Immature natural killer cell (primary cell): ENCODE measurements around the gene PYCR2. TPM values are rescaled to one million over a fixed set of nuclear protein-coding genes. Genes with fewer than 3 reads are reported as not detected.
"Not testable (repeated sequence)": the region's sequence is repeated elsewhere in the genome, so short reads cannot be mapped to it uniquely, and the experiment has no call there.

ENCODE experiments used
- DNase-seq, 3 donors: peaks; one replicate each; pipeline ENCODE4 v3.0.0; 2022; ENCODE audit warnings: mixed read lengths in 1 of 3
- H3K27ac Mint-ChIP-seq, 6 donors: one replicate each; pipeline ENCODE4 v1.8.0; 2020; ENCODE audit warnings: mixed read lengths in 6 of 6, mild to moderate bottlenecking in 5 of 6, inconsistent platforms in 4 of 6, moderate library complexity in 3 of 6
- H3K27me3 Mint-ChIP-seq, 3 donors: one replicate each; pipeline ENCODE4 v1.8.0; 2020 to 2021; ENCODE audit warnings: low read depth in 3 of 3, mild to moderate bottlenecking in 3 of 3, mixed read lengths in 3 of 3, moderate library complexity in 3 of 3, inconsistent platforms in 1 of 3
- H3K36me3 Mint-ChIP-seq, 3 donors: one replicate each; pipeline ENCODE4 v1.8.0; 2020; ENCODE audit warnings: mixed read lengths in 3 of 3, inconsistent platforms in 2 of 3, mild to moderate bottlenecking in 2 of 3
- H3K4me1 Mint-ChIP-seq, 2 donors: one replicate each; pipeline ENCODE4 v1.8.0; 2020; ENCODE audit warnings: inconsistent platforms in 2 of 2, mild to moderate bottlenecking in 2 of 2, mixed read lengths in 2 of 2, moderate library complexity in 1 of 2
- H3K4me3 Mint-ChIP-seq, 5 donors: one replicate each; pipeline ENCODE4 v1.8.0; 2020; ENCODE audit warnings: mild to moderate bottlenecking in 5 of 5, mixed read lengths in 5 of 5, inconsistent platforms in 3 of 5, moderate library complexity in 3 of 5
- H3K9me3 Mint-ChIP-seq, 6 donors: one replicate each; pipeline ENCODE4 v1.8.0; 2020; ENCODE audit warnings: mild to moderate bottlenecking in 6 of 6, mixed read lengths in 6 of 6, inconsistent platforms in 4 of 6, moderate library complexity in 3 of 6
- polyA plus RNA-seq, 3 donors: library from polyadenylated mRNA; unstranded; fragments of 300-500 nt; fragmentation: Illumina TruSeq; gene quantifications; one replicate each; pipeline ENCODE4 v1.2.3, GENCODE V29; 2021

The PYCR2 gene
- polyA plus RNA-seq, 3 donors from 2014 or later = 62.0 to 106 (median 72.0) TPM

DNA sequence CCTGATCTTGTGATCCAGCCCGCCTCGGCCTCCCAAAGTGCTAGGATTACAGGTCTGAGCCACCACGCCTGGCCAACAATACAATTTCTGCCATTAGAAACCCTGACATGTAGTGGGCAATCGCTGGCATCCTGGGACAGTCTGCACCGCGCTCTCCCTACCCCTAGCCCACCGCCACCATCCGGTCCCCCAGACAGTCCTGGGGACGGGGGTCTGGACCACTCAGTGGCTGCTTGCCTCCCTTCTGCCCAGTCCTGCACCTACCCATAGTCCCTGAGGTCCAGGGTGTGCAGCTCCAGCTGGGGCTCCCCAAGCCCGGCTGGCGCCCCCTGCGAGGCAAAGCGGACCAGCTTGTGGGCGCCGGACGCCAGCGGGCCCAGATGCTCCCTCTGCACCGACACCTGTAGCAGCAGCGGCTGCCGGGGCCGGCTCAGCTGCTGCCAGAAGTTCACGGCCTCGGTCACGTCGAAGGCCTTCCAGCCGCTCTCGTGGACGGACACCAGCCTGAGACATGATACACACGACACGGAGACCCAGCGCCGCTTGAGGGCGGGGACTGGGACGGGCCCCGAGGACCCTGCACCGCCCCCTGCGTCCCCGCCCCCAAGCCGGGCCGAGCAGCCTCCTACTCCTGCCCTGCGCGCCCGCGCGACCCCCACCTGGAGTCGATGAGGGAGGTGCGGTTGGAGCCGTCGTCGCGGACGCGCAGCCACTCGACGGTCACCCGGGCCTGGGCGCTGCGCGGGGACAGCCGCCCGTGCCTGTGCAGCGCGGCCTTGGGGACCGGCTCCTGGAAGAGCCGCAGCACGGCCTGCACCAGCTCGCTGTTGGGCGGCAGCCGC is 15.3 kb upstream of the PYCR2 start:
- not testable (repeated sequence) for H3K36me3 Mint-ChIP-seq, H3K27me3 Mint-ChIP-seq, H3K27ac Mint-ChIP-seq, H3K4me3 Mint-ChIP-seq, H3K9me3 Mint-ChIP-seq, DNase-seq
- H3K4me1 Mint-ChIP-seq = peaks cover 12 to 13% of the 10 kb centered on the region in 2 donors

GRCh38 chr1:225937048-225937968 is 13.3 kb upstream of the PYCR2 start:
- Mint-ChIP-seq H3K4me3 (no peak overlapping the region), H3K4me1 (no peaks in the 10 kb centered on the region), H3K36me3 (no peaks in the 10 kb centered on the region), H3K27me3 (peaks cover 0 to 2% (median 0%) of the 10 kb centered on the region in 3 donors), H3K9me3 (peaks cover 0 to 2% (median 0%) of the 10 kb centered on the region in 6 donors), H3K27ac (no peak overlapping the region)
- DNase-seq = no peak

GRCh38 chr1:225936523-225936922 is 12.5 kb upstream of the PYCR2 start:
- Mint-ChIP-seq H3K36me3 (no peaks in the 10 kb centered on the region), H3K4me1 (no peaks in the 10 kb centered on the region), H3K27me3 (peaks cover 0 to 2% (median 0%) of the 10 kb centered on the region in 3 donors), H3K4me3 (peak overlapping the region in 1 of 5 donors; percentile 11), H3K9me3 (peaks cover 0 to 2% (median 0%) of the 10 kb centered on the region in 6 donors), H3K27ac (peak overlapping the region in 1 of 6 donors; percentile 36)
- DNase-seq = no peak

DNA sequence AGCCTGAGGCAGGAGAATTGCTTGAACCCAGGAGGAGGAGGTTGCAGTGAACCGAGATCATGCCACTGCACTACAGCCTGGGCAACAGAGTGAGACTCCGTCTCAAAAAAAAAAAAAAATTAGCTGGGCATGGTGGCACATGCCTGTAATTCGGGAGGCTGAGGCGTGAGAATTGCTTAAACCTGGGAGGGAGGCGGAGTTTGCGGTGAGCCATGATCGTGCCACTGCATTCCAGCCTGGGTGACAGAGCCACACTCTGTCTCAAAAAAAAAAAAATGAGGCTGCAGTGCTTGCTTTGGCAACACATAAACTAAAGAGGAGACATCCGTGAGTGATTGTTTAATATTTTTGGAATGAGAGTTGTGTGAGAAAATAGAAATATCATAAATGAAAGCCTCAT is 12.0 kb upstream of the PYCR2 start:
- H3K27ac Mint-ChIP-seq, DNase-seq, H3K4me3 Mint-ChIP-seq, H3K36me3 Mint-ChIP-seq, H3K9me3 Mint-ChIP-seq, H3K4me1 Mint-ChIP-seq, H3K27me3 Mint-ChIP-seq: not testable (repeated sequence)

- no peak for DNase-seq
- Mint-ChIP-seq H3K9me3 (peaks cover 0 to 2% (median 0%) of the 10 kb centered on the region in 6 donors), H3K27ac (no peak overlapping the region), H3K27me3 (peaks cover 0 to 2% (median 0%) of the 10 kb centered on the region in 3 donors), H3K4me3 (no peak overlapping the region), H3K36me3 (no peaks in the 10 kb centered on the region), H3K4me1 (peaks cover 0 to 2% of the 10 kb centered on the region in 2 donors)
Measured at GRCh38 chr1:225934711-225935110, 10.7 kb upstream of the PYCR2 start.

- no peak for DNase-seq
- Mint-ChIP-seq H3K27ac (no peak overlapping the region), H3K9me3 (peaks cover 0 to 2% (median 0%) of the 10 kb centered on the region in 6 donors), H3K36me3 (no peaks in the 10 kb centered on the region), H3K4me3 (no peak overlapping the region), H3K4me1 (peaks cover 16 to 17% of the 10 kb centered on the region in 2 donors), H3K27me3 (peaks cover 0 to 2% (median 2%) of the 10 kb centered on the region in 3 donors)
Measured at GRCh38 chr1:225933072-225933471, 9.0 kb upstream of the PYCR2 start.

- Mint-ChIP-seq H3K4me1 (peaks cover 17 to 19% of the 10 kb centered on the region in 2 donors), H3K27ac (peak overlapping the region in 2 of 6 donors; percentile 16 to 25), H3K9me3 (no peaks in the 10 kb centered on the region), H3K36me3 (no peaks in the 10 kb centered on the region), H3K4me3 (no peak overlapping the region), H3K27me3 (peaks cover 0 to 2% (median 0%) of the 10 kb centered on the region in 3 donors)
- DNase-seq = no peak
Measured at GRCh38 chr1:225931270-225932136, 7.5 kb upstream of the PYCR2 start.

DNA sequence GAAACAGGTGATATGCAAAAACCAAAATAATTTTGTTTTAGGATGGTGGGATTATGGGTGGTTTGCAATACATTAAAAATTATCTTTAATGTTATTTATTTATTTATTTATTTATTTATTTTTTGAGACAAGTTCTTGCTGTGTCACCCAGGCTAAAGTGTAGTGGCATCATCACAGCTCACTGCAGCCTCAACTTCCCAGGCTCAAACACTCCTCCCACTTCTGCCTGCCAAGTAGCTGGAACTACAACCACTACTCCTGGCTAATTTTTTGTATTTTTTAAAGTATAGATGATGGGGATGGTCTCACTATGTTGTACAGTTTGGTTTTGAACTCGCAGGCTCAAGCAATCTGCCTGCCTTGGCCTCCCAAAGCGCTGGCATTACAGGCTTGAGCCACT is 6.5 kb upstream of the PYCR2 start:
- Mint-ChIP-seq H3K36me3 (no peaks in the 10 kb centered on the region), H3K27me3 (peaks cover 0 to 2% (median 0%) of the 10 kb centered on the region in 3 donors), H3K4me1 (peaks cover 17 to 19% of the 10 kb centered on the region in 2 donors), H3K4me3 (no peak overlapping the region), H3K27ac (peak overlapping the region in 1 of 6 donors; percentile 27), H3K9me3 (no peaks in the 10 kb centered on the region)
- DNase-seq = no peak

DNA sequence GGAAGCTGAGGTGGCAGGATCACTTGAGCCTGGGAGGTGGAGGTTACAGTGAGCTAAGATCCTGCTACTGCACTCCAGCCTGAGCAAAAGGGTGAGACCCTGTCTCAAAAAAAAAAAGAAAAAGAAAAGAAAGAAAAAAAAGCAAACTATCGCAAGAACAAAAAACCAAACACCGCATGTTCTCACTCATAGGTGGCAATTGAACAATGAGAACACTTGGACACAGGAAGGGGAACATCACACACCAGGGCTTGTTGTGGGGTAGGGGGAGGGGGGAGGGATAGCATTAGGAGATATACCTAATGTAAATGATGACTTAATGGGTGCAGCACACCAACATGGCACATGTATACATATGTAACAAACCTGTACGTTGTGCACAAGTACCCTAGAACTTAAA is 5.4 kb upstream of the PYCR2 start:
- not testable (repeated sequence) for H3K36me3 Mint-ChIP-seq, H3K9me3 Mint-ChIP-seq, H3K27me3 Mint-ChIP-seq
- Mint-ChIP-seq H3K27ac (peak overlapping the region; percentile 72 to 92 (median 83)), H3K4me3 (peak overlapping the region; percentile 60 to 72 (median 64)), H3K4me1 (peaks cover 17 to 24% of the 10 kb centered on the region in 2 donors)
- DNase-seq = peak; percentile 14 to 27 (median 19)

- Mint-ChIP-seq H3K27me3 (peaks cover 0 to 10% (median 7%) of the 10 kb centered on the region in 3 donors), H3K9me3 (no peaks in the 10 kb centered on the region), H3K4me1 (peaks cover 21 to 30% of the 10 kb centered on the region in 2 donors), H3K27ac (peak overlapping the region; percentile 81 to 92 (median 89)), H3K4me3 (peak overlapping the region; percentile 9 to 72 (median 63)), H3K36me3 (no peaks in the 10 kb centered on the region)
- peak in 2 of 3 donors; percentile 27 to 29 for DNase-seq
Measured at GRCh38 chr1:225928186-225929175, 4.4 kb upstream of the PYCR2 start.

- Mint-ChIP-seq H3K27ac (peak overlapping the region in 3 of 6 donors; percentile 25 to 66 (median 40)), H3K9me3 (no peaks in the 10 kb centered on the region), H3K4me1 (peaks cover 35 to 40% of the 10 kb centered on the region in 2 donors), H3K27me3 (peaks cover 0 to 11% (median 7%) of the 10 kb centered on the region in 3 donors), H3K36me3 (no peaks in the 10 kb centered on the region), H3K4me3 (peak overlapping the region in 2 of 5 donors; percentile 15 to 27)
- DNase-seq = no peak
Measured at GRCh38 chr1:225926551-225927113, 2.6 kb upstream of the PYCR2 start.

- Mint-ChIP-seq H3K27ac (peak overlapping the region; percentile 91 to 96 (median 94)), H3K27me3 (peaks cover 0 to 11% (median 5%) of the 10 kb centered on the region in 3 donors), H3K9me3 (no peaks in the 10 kb centered on the region), H3K4me3 (peak overlapping the region; percentile 93 to 96 (median 94)), H3K36me3 (peaks cover 0 to 11% (median 0%) of the 10 kb centered on the region in 3 donors), H3K4me1 (peaks cover 22 to 28% of the 10 kb centered on the region in 2 donors)
- no peak for DNase-seq
Measured at GRCh38 chr1:225923381-225923691, 714 bp downstream of the PYCR2 start.
